NCI-H345 (cell line): ENCODE results near the gene KCTD15.

Experiments used
- DNase-seq: peaks from one replicate; lab custom pipeline; 2025; lab: John Stamatoyannopoulos, UW

KCTD15 gene

GRCh38 chr19:33771384-33772101 lies 25.1 kb upstream of the KCTD15 start:
- DNase-seq = peak; percentile 85

- DNase-seq = no peak
Measured at GRCh38 chr19:33772102-33772857, 24.4 kb upstream of the KCTD15 start.

- no peak for DNase-seq
Measured at GRCh38 chr19:33772858-33773180, 23.9 kb upstream of the KCTD15 start.

- no peak for DNase-seq
Measured at GRCh38 chr19:33773704-33774624, 22.7 kb upstream of the KCTD15 start.

- DNase-seq = no peak
Measured at GRCh38 chr19:33774751-33775150, 21.9 kb upstream of the KCTD15 start.

- DNase-seq = no peak
Measured at GRCh38 chr19:33775731-33776487, 20.8 kb upstream of the KCTD15 start.

GRCh38 chr19:33777351-33777750 lies 19.3 kb upstream of the KCTD15 start:
- no peak for DNase-seq

GRCh38 chr19:33777753-33778088 lies 18.9 kb upstream of the KCTD15 start:
- no peak for DNase-seq

- DNase-seq = peak; percentile 91
Measured at GRCh38 chr19:33778089-33778791, 18.4 kb upstream of the KCTD15 start.

- no peak for DNase-seq
Measured at GRCh38 chr19:33779849-33780248, 16.8 kb upstream of the KCTD15 start.

- no peak for DNase-seq
Measured at GRCh38 chr19:33780251-33780650, 16.4 kb upstream of the KCTD15 start.

GRCh38 chr19:33780746-33781145 lies 15.9 kb upstream of the KCTD15 start:
- DNase-seq = no peak

- DNase-seq = no peak
Measured at GRCh38 chr19:33781415-33781935, 15.2 kb upstream of the KCTD15 start.

- DNase-seq = no peak
Measured at GRCh38 chr19:33781996-33782395, 14.7 kb upstream of the KCTD15 start.

- DNase-seq = no peak
Measured at GRCh38 chr19:33784432-33784831, 12.2 kb upstream of the KCTD15 start.

GRCh38 chr19:33785795-33786194 lies 10.9 kb upstream of the KCTD15 start:
- no peak for DNase-seq

GRCh38 chr19:33788676-33789075 lies 8.0 kb upstream of the KCTD15 start:
- DNase-seq = no peak

- DNase-seq = no peak
Measured at GRCh38 chr19:33789344-33789743, 7.3 kb upstream of the KCTD15 start.

GRCh38 chr19:33794683-33795369 lies 1.8 kb upstream of the KCTD15 start:
- no peak for DNase-seq

- peak; percentile 55 for DNase-seq
Measured at GRCh38 chr19:33795370-33796163, 1.1 kb upstream of the KCTD15 start.
